ENCODE measurements around the gene INPP5K.
"Not testable (repeated sequence)": the region's sequence is repeated elsewhere in the genome, so short reads cannot be mapped to it uniquely, and the experiment has no call there.

Gene INPP5K

DNA sequence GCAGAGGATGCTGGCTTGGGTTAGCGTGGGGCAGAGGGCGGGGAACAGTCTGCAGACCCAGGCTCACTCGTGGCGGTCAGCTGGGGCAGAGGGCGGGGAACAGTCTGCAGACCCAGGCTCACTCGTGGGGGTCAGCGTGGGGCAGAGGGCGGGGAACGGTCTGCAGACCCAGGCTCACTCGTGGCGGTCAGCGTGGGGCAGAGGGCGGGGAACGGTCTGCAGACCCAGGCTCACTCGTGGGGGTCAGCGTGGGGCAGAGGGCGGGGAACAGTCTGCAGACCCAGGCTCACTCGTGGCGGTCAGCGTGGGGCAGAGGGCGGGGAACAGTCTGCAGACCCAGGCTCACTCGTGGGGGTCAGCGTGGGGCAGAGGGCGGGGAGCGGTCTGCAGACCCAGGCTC, 7.7 kb downstream of the INPP5K start:
- not testable (repeated sequence) for H3K9me3 ChIP-seq (ENCODE audit: control insufficient read depth, low read length); H3K4me1 ChIP-seq (ENCODE audit: control insufficient read depth, insufficient read depth, low read length)
- WGBS, 2 experiments: 96 to 97% methylated on average over 25 of the region's 25 CpGs

DNA sequence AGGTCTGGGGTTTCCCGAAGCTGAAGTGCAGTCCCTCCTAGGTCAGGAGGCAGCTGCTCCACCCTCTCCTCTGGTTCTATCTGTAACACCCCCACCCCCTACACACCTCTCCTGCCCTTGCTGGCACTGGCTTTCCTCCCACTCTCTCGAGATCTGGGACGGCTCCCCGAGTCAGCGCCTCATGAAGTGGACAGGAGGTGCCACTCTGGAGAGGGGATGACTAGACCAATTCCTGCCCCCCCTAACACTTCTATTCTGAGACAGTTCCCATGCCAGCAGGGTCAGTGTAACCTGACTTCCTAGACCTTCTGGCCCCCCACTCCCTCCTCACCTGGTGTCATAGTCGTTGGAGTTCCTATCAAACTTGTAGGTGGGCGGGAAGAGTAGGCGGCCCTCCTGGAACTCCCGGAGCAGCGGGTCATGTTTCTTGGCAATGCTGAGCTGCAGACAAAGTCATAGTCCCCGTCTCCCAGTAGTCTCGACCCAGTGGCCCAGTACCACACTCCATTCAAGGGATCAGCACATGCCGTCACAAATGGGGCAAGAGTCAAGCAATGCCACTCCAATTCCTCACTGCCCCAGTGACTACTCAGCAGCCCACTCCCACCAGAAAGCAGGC, 9.7 kb downstream of the INPP5K start:
- WGBS, 2 experiments: 93% methylated on average over 13 of the region's 13 CpGs
- H3K27ac ChIP-seq (ENCODE audit: insufficient read depth, low read depth, low read length, poor library complexity, severe bottlenecking): no peak overlapping the region
- no peak overlapping the region for H3K4me3 ChIP-seq (ENCODE audit: insufficient read depth, low read depth, low read length)
- H3K9me3 ChIP-seq (ENCODE audit: control insufficient read depth, low read length): no peaks in the 10 kb centered on the region
- H3K4me1 ChIP-seq (ENCODE audit: control insufficient read depth, insufficient read depth, low read length): peaks cover 4% of the 10 kb centered on the region
- H3K27me3 ChIP-seq (ENCODE audit: control insufficient read depth, insufficient read depth, low read length, poor library complexity, severe bottlenecking): no peaks in the 10 kb centered on the region
- no peaks in the 10 kb centered on the region for H3K36me3 ChIP-seq (ENCODE audit: control insufficient read depth, insufficient read depth, low read length)

More for the DNA sequence above, 7.7 kb downstream of the INPP5K start:
- not testable (repeated sequence) for H3K27ac ChIP-seq (ENCODE audit: insufficient read depth, low read depth, low read length, poor library complexity, severe bottlenecking); H3K4me3 ChIP-seq (ENCODE audit: insufficient read depth, low read depth, low read length); H3K27me3 ChIP-seq (ENCODE audit: control insufficient read depth, insufficient read depth, low read length, poor library complexity, severe bottlenecking); H3K36me3 ChIP-seq (ENCODE audit: control insufficient read depth, insufficient read depth, low read length)

DNA sequence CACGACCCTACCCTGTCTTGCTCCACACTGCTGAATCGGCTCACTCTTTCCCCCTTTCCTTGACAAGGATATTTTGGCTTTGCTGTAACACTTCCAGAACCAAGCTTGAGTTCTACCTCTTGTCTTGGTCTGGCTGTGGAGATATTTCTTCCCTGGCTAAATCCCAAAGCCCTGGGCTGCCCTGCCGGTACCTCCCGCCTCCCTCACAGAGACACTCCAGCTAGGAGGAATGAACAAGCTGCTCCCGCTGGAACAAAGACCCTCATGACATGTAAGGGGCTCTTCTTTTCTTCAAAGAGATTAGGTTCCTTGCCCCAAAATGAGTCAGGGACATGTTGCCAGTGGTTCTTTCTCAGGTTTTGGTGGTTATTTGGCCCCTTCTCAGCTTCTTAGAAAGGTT, 10.8 kb downstream of the INPP5K start:
- peaks cover 4% of the 10 kb centered on the region for H3K4me1 ChIP-seq (ENCODE audit: control insufficient read depth, insufficient read depth, low read length)
- H3K27me3 ChIP-seq (ENCODE audit: control insufficient read depth, insufficient read depth, low read length, poor library complexity, severe bottlenecking): no peaks in the 10 kb centered on the region
- no peaks in the 10 kb centered on the region for H3K9me3 ChIP-seq (ENCODE audit: control insufficient read depth, low read length)
- no peak overlapping the region for H3K4me3 ChIP-seq (ENCODE audit: insufficient read depth, low read depth, low read length)
- no peak overlapping the region for H3K27ac ChIP-seq (ENCODE audit: insufficient read depth, low read depth, low read length, poor library complexity, severe bottlenecking)
- no peaks in the 10 kb centered on the region for H3K36me3 ChIP-seq (ENCODE audit: control insufficient read depth, insufficient read depth, low read length)
- WGBS, 2 experiments: 88% methylated on average over 5 of the region's 5 CpGs

DNA sequence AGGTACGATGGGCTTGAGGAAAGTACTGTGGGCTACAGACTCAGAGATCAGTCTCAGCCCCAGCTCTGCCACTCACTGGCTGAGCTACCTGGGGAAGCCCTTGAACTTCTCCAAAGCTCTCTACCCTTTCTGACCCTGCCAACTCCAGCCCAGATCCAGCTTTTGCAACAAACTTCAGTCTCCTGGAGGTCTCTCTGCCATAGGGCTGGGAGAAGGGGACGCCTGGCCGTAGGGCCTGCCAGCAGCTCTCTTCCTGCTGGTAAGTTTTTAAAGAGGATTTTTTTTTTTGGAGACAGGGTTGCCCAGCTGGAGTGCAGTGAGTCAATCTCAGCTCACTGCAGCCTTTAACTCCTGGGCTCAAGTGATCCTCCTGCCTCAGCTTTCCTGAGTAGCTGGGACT, 11.5 kb downstream of the INPP5K start:
- Histone ChIP-seq H3K36me3 (ENCODE audit: control insufficient read depth, insufficient read depth, low read length) (no peaks in the 10 kb centered on the region), H3K27me3 (ENCODE audit: control insufficient read depth, insufficient read depth, low read length, poor library complexity, severe bottlenecking) (no peaks in the 10 kb centered on the region), H3K9me3 (ENCODE audit: control insufficient read depth, low read length) (no peaks in the 10 kb centered on the region), H3K27ac (ENCODE audit: insufficient read depth, low read depth, low read length, poor library complexity, severe bottlenecking) (no peak overlapping the region), H3K4me3 (ENCODE audit: insufficient read depth, low read depth, low read length) (no peak overlapping the region), H3K4me1 (ENCODE audit: control insufficient read depth, insufficient read depth, low read length) (peaks cover 4% of the 10 kb centered on the region)
- 86 to 94% methylated on average over 3 of the region's 3 CpGs for WGBS, 2 experiments

DNA sequence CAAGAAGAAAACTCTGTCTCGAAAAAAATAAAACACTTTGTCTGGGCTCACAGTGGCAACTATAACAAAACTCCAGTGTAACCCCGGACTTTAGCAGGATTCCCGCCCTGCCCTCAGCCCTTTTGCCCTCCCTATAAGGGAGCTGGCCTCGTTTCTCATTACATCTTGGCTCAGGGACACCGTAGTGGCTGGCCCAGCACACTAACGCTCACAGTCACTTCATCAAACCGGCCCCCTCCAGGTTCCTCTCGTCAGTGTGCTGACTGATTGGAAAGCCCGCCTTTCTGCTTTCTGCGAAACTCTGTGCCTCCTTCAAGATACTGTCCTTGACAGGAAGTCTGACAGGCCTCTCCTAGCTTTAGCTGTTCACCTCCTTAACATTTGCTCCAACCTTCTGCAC, 12.7 kb downstream of the INPP5K start:
- H3K4me1 ChIP-seq (ENCODE audit: control insufficient read depth, insufficient read depth, low read length): peaks cover 4% of the 10 kb centered on the region
- no peak overlapping the region for H3K27ac ChIP-seq (ENCODE audit: insufficient read depth, low read depth, low read length, poor library complexity, severe bottlenecking)
- H3K27me3 ChIP-seq (ENCODE audit: control insufficient read depth, insufficient read depth, low read length, poor library complexity, severe bottlenecking): no peaks in the 10 kb centered on the region
- H3K36me3 ChIP-seq (ENCODE audit: control insufficient read depth, insufficient read depth, low read length): no peaks in the 10 kb centered on the region
- 86 to 87% methylated on average over 10 of the region's 10 CpGs for WGBS, 2 experiments
- H3K9me3 ChIP-seq (ENCODE audit: control insufficient read depth, low read length): no peaks in the 10 kb centered on the region
- no peak overlapping the region for H3K4me3 ChIP-seq (ENCODE audit: insufficient read depth, low read depth, low read length)

DNA sequence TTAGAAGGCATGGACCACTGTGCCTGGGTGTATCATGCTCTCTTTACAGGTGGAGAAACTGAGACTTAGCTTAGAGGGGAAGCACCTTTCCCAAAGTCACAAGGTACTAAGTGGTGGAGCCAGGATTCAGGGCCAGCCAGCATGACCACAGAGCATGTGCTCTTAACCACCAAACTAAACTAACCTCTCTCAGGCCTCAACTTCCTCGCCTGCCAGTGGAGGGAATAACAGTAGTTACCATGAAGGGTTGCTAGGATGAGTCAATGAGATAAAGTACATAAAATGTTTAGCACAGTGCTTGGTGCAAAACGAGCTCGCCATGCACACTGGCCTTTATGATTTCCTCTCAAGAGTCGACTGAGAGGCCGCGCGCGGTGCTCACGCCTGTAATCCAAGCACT, 17.5 kb downstream of the INPP5K start:
- Histone ChIP-seq H3K27me3 (ENCODE audit: control insufficient read depth, insufficient read depth, low read length, poor library complexity, severe bottlenecking) (no peaks in the 10 kb centered on the region), H3K27ac (ENCODE audit: insufficient read depth, low read depth, low read length, poor library complexity, severe bottlenecking) (no peak overlapping the region), H3K9me3 (ENCODE audit: control insufficient read depth, low read length) (no peaks in the 10 kb centered on the region), H3K4me1 (ENCODE audit: control insufficient read depth, insufficient read depth, low read length) (no peaks in the 10 kb centered on the region), H3K4me3 (ENCODE audit: insufficient read depth, low read depth, low read length) (no peak overlapping the region), H3K36me3 (ENCODE audit: control insufficient read depth, insufficient read depth, low read length) (no peaks in the 10 kb centered on the region)
- 87 to 92% methylated on average over 9 of the region's 9 CpGs for WGBS, 2 experiments

DNA sequence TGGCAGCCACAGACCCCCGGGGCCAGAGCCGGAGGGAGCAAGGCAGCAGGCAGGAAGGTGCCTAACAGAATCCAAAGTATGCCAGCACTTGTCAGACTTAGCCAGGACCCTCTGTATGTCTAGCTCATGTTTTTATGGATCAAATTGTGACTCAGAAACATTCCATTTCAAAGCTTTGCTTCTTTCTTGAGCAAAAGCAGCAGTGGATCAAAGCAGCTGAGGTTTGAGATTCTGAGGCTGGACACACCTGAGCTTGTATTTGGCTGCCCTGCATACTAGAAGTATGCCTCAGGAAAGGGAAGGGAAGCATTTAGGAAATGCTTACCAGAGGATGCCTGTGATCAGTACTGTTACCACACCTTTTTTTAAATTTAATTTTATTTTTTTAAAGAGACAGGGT, 18.2 kb downstream of the INPP5K start:
- Histone ChIP-seq H3K27ac (ENCODE audit: insufficient read depth, low read depth, low read length, poor library complexity, severe bottlenecking) (no peak overlapping the region), H3K4me1 (ENCODE audit: control insufficient read depth, insufficient read depth, low read length) (peaks cover 5% of the 10 kb centered on the region)
- WGBS, 2 experiments: 88 to 90% methylated on average over 2 of the region's 2 CpGs

DNA sequence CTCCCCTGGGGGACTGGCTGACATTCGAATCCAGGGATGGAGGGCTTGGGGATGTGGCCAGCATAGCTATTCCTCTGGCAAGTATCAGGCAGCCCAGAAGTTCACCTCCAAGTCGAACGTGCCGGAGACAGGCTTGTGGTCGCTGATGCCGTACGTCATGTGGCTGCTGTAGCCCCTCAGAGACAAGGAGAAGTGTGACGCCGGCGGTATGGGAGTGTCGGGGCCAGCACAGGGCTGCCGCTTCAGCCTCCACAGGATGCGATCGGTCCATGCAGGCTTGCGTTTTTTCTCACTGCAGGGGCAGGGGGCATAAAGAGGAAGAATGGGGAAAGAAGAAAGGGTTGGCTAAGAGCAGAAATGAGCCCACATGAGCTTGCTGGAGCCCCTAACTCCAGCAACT, 18.6 kb downstream of the INPP5K start:
- Histone ChIP-seq H3K27me3 (ENCODE audit: control insufficient read depth, insufficient read depth, low read length, poor library complexity, severe bottlenecking) (no peaks in the 10 kb centered on the region), H3K4me1 (ENCODE audit: control insufficient read depth, insufficient read depth, low read length) (peaks cover 9% of the 10 kb centered on the region), H3K36me3 (ENCODE audit: control insufficient read depth, insufficient read depth, low read length) (no peaks in the 10 kb centered on the region), H3K4me3 (ENCODE audit: insufficient read depth, low read depth, low read length) (no peak overlapping the region), H3K27ac (ENCODE audit: insufficient read depth, low read depth, low read length, poor library complexity, severe bottlenecking) (no peak overlapping the region), H3K9me3 (ENCODE audit: control insufficient read depth, low read length) (no peaks in the 10 kb centered on the region)
- WGBS, 2 experiments: 91 to 92% methylated on average over 15 of the region's 15 CpGs

More for the DNA sequence above, 18.2 kb downstream of the INPP5K start:
- Histone ChIP-seq H3K27me3 (ENCODE audit: control insufficient read depth, insufficient read depth, low read length, poor library complexity, severe bottlenecking) (no peaks in the 10 kb centered on the region), H3K4me3 (ENCODE audit: insufficient read depth, low read depth, low read length) (no peak overlapping the region), H3K9me3 (ENCODE audit: control insufficient read depth, low read length) (no peaks in the 10 kb centered on the region), H3K36me3 (ENCODE audit: control insufficient read depth, insufficient read depth, low read length) (no peaks in the 10 kb centered on the region)

DNA sequence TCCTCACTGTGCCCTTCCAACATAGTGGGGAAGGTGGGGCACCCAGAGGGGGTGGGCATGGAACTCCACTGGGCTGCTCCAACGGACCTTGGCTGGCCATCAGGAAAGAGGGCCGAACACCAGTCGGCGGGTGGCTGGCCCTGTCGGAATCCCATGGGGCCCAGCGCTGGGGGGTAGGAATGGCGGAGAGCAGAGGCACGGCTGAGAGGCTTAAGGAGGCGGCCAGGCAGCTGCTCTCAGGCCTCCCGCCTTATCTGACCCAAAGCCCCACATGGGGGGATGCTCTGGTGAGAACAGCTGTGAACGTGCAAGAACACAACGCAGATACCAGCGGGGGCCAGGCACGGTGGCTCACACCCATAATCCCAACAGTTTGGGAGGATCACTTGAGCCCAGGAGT, 19.5 kb downstream of the INPP5K start:
- WGBS, 2 experiments: 94 to 95% methylated on average over 14 of the region's 14 CpGs
- Histone ChIP-seq H3K4me1 (ENCODE audit: control insufficient read depth, insufficient read depth, low read length) (peaks cover 11% of the 10 kb centered on the region), H3K27ac (ENCODE audit: insufficient read depth, low read depth, low read length, poor library complexity, severe bottlenecking) (no peak overlapping the region)

DNA sequence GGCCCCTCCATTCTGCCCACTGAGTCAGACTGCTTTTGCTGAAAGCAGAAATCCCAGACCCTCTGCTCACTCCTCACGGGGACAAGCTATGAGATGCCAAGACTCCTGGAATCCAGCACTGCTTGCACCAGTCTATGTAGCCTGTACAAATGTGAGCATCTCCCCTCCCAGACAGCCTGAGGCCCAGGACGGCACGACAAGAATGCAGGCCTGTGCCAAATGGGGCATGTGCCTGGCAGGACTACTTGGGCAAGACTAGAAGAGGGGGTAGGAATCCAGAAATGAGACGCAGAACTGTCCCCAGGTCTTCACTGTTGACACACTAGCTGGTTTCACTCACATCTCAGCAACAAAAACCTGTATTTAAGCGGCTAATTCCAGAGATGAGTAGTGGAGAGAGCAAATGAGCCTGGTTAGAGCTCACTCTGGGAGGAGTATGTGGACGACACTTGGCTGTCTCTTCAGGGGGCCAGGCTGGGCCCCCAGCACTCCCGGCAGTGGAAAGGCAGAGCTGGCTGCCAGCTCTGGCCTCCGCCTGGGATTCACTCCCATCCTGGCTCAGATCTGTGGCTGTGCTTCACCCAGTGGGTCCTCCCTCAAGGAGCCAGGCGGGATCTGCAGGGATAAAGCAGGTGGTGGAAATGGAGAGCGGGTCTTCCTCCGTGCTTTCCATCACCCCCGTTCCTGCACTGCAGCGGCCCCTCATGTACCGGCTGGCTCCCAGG, 21.0 kb downstream of the INPP5K start:
- Histone ChIP-seq H3K36me3 (ENCODE audit: control insufficient read depth, insufficient read depth, low read length) (no peaks in the 10 kb centered on the region), H3K27me3 (ENCODE audit: control insufficient read depth, insufficient read depth, low read length, poor library complexity, severe bottlenecking) (peaks cover 7% of the 10 kb centered on the region), H3K9me3 (ENCODE audit: control insufficient read depth, low read length) (no peaks in the 10 kb centered on the region), H3K27ac (ENCODE audit: insufficient read depth, low read depth, low read length, poor library complexity, severe bottlenecking) (no peak overlapping the region), H3K4me3 (ENCODE audit: insufficient read depth, low read depth, low read length) (no peak overlapping the region), H3K4me1 (ENCODE audit: control insufficient read depth, insufficient read depth, low read length) (peaks cover 11% of the 10 kb centered on the region)
- 92 to 93% methylated on average over 14 of the region's 14 CpGs for WGBS, 2 experiments

More for the DNA sequence above, 19.5 kb downstream of the INPP5K start:
- H3K36me3 ChIP-seq (ENCODE audit: control insufficient read depth, insufficient read depth, low read length): no peaks in the 10 kb centered on the region
- no peaks in the 10 kb centered on the region for H3K9me3 ChIP-seq (ENCODE audit: control insufficient read depth, low read length)
- peaks cover 5% of the 10 kb centered on the region for H3K27me3 ChIP-seq (ENCODE audit: control insufficient read depth, insufficient read depth, low read length, poor library complexity, severe bottlenecking)
- no peak overlapping the region for H3K4me3 ChIP-seq (ENCODE audit: insufficient read depth, low read depth, low read length)

Measured in ectodermal cell (in vitro differentiated cells).